ENCODE results near the gene PTPRD.

- no peak for TF ChIP-seq CTCF (IDR thresholded peaks at IDR 0.05 in 4 of 5, conservative IDR thresholded peaks at IDR 0.05 in 1 of 5)
- TF ChIP-seq POLR2A (IDR thresholded peaks at IDR 0.05), result no peak
These were observed 1935.1 kb downstream of the PTPRD start for GRCh38 chr9:8677741-8678140.
